Sigmoid colon (tissue), 7 donors: ENCODE data around the gene PPP1R1A. TPM values are rescaled to one million over a fixed set of nuclear protein-coding genes. Genes with fewer than 3 reads are reported as not detected.

Experiments
- DNase-seq: peaks from one replicate; pipeline ENCODE4 v3.0.0-alpha.2; 2019
- H3K27ac ChIP-seq, 4 donors: fragments of 200-600 bp; sonication (generic); one replicate each; pipeline ENCODE4 v1.5.1; 2016 to 2019; ENCODE audit warnings: mild to moderate bottlenecking in 1 of 4
- H3K27me3 ChIP-seq, 3 donors: fragments of 200-600 bp; sonication (generic); one replicate each; pipeline ENCODE4 v1.5.1; 2019; ENCODE audit warnings: mild to moderate bottlenecking in 1 of 3
- H3K36me3 ChIP-seq, 4 donors: fragments of 200-600 bp; sonication (generic); one replicate each; pipeline ENCODE4 v1.5.1; 2016 to 2019
- H3K4me1 ChIP-seq, 4 donors: fragments of 200-600 bp; sonication (generic); one replicate each; pipeline ENCODE4 v1.5.1; 2017 to 2019
- H3K4me3 ChIP-seq, 4 donors: fragments of 200-600 bp; sonication (generic); one replicate each; pipeline ENCODE4 v1.5.1; 2017 to 2019; ENCODE audit warnings: mild to moderate bottlenecking in 2 of 4, moderate library complexity in 1 of 4
- H3K9me3 ChIP-seq, 4 donors: fragments of 200-600 bp in 3 of 4; sonication (generic) in 3 of 4; one replicate each; pipeline versions ENCODE4 v1.5.1 to v1.6.1; 2013 to 2019
- EP300 ChIP-seq, 4 donors: sonication (generic); formaldehyde crosslinking; IDR thresholded peaks; one replicate each; pipeline ENCODE4 v1.6.1; 2017; ENCODE audit warnings: antibody characterized with exemption in 4 of 4
- POLR2A ChIP-seq, 2 donors: fragments of 450-650 bp; IDR thresholded peaks; one replicate each; pipeline ENCODE4 v1.6.1; 2016; ENCODE audit warnings: antibody characterized with exemption in 2 of 2, mild to moderate bottlenecking in 2 of 2, moderate library complexity in 2 of 2
- POLR2AphosphoS5 ChIP-seq, 4 donors: sonication (generic); formaldehyde crosslinking; IDR thresholded peaks; one replicate each; pipeline ENCODE4 v1.6.1; 2017; ENCODE audit warnings: antibody characterized with exemption in 4 of 4
- WGBS, 2 donors: extraction: QIAGEN DNeasy Blood & Tissue Kit; methylation state at CpG; one replicate each; pipeline ENCODE4 v1.1.7; 2013; 5-methylcytosine and 5-hydroxymethylcytosine counted together
- intact Hi-C: fragments of 100-400 bp; cut with DNase I; formaldehyde crosslinking; loops from one replicate; pipeline ENCODE4 v1.15.1; 2023
- polyA plus RNA-seq, 3 donors: library from polyadenylated mRNA; stranded (reverse); fragments of 200-250 nt; gene quantifications; one replicate each; pipeline ENCODE4 v1.2.3, GENCODE V29; 2013
- total RNA-seq, 4 donors: library from RNA; depleted of rRNA; stranded (reverse); fragments of >200 nt; gene quantifications; one replicate each; pipeline ENCODE4 v1.1.0, GENCODE V29; 2016
- TF ChIP-seq, protein P1 (sequence below), 4 experiments: fragments of 450-650 bp in 3 of 4; fragments of 200-600 bp in 1 of 4; IDR thresholded peaks; one replicate each; pipeline ENCODE4 v1.5.1; 2016 to 2019; ENCODE audit warnings: antibody characterized with exemption in 4 of 4, mild to moderate bottlenecking in 3 of 4, moderate library complexity in 2 of 4
- donor health status: healthy with polysubstance abuse.
- donor health status: Bipolar disorder and iron deficiency.
- donor health status: healthy.

PPP1R1A gene
- total and polyA plus RNA-seq, 7 donors, result 0.92 to 48.9 (median 17.5) TPM

DNA sequence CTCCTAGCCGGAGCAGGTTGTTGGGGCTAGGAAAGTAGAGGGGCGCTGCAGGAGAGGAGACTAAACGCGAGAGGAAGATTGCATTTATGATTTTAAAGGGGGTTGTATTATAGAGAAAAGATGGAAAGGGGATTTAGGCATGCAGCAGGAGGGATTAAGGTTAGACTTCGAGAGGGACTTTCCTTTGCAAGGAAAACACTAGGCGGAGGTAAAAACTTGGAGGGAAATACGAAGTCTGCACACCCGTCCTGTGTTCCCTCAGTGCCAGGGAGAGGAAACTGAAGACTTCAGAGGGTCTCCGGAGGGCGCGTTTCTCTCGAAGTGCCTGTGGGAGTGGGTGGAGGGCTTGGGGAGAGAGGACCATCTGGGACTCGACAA, 420 bp upstream of the PPP1R1A start:
- intact Hi-C loops, result no loop called here
- no peak for DNase-seq

DNA sequence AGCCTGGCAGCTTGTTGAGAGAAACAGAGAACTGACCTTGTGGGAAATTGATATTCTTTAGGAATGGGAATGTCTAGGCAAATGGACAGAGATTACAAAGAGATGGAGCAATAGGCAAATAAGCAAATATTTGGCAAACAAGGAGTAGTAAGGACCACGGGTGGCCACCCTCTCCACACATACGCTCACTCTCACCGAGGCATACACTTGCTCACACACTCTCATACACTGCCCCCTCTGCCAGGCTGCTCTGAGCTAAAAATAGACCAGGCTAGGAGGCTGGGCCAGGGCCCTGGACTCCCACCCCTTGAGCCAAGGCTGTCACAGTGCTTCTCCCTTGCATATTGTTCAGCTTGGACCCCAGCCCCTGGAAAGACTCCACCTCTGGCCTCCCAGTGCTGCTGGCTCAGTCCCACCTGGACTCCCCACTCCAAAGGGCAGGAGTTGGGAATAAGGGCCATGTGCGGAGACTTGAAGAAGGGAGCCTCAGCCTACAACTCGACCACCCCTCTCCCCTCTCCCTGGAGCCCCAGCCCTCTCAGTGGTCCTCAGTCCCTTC, 1.1 kb downstream of the PPP1R1A start:
- peak overlapping the region in 3 of 4 donors; percentile 80 to 82 (median 82) for H3K27ac ChIP-seq
- WGBS, 2 donors, result 54 to 70% methylated on average over 5 of the region's 5 CpGs

More for the DNA sequence above, 420 bp upstream of the PPP1R1A start:
- peak overlapping the region; percentile 55 to 77 (median 64) for H3K4me3 ChIP-seq
- H3K27ac ChIP-seq, result peak overlapping the region in 3 of 4 donors; percentile 80 to 82 (median 82)
- H3K36me3 ChIP-seq, result no peaks in the 10 kb centered on the region
- no peaks in the 10 kb centered on the region for H3K9me3 ChIP-seq
- WGBS, 2 donors, result 25 to 27% methylated on average over 13 of the region's 13 CpGs
- no peak for TF ChIP-seq POLR2AphosphoS5 (IDR thresholded peaks at IDR 0.05)
- TF ChIP-seq, protein P1, sequence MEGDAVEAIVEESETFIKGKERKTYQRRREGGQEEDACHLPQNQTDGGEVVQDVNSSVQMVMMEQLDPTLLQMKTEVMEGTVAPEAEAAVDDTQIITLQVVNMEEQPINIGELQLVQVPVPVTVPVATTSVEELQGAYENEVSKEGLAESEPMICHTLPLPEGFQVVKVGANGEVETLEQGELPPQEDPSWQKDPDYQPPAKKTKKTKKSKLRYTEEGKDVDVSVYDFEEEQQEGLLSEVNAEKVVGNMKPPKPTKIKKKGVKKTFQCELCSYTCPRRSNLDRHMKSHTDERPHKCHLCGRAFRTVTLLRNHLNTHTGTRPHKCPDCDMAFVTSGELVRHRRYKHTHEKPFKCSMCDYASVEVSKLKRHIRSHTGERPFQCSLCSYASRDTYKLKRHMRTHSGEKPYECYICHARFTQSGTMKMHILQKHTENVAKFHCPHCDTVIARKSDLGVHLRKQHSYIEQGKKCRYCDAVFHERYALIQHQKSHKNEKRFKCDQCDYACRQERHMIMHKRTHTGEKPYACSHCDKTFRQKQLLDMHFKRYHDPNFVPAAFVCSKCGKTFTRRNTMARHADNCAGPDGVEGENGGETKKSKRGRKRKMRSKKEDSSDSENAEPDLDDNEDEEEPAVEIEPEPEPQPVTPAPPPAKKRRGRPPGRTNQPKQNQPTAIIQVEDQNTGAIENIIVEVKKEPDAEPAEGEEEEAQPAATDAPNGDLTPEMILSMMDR (IDR thresholded peaks at IDR 0.05), result no peak
- no peak for TF ChIP-seq EP300 (IDR thresholded peaks at IDR 0.05)
- TF ChIP-seq POLR2A (IDR thresholded peaks at IDR 0.05), result no peak
- H3K4me1 ChIP-seq, result peaks cover 0 to 64% (median 60%) of the 10 kb centered on the region in 4 donors
- H3K27me3 ChIP-seq, result no peaks in the 10 kb centered on the region

DNA sequence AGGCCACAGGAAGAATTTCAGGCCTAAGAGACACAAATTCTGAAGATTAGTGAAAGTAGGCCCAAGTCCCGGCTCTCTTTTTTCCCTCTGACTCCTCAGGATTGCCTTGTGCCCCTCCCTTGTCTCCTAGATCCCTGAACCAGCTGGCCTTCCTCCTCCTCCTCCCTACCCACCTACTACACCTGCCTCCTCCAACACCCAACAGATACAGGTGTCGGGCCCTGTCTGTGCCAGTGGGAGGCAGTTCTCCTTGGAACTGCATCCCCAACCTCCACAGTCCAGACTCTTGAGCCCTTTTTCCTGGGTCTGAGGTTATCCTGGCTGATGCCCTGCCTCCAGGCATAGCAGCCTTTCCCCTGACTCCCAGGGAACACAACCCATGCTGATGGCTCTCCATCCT, 1.8 kb downstream of the PPP1R1A start:
- no peaks in the 10 kb centered on the region for H3K27me3 ChIP-seq
- TF ChIP-seq, protein P1 (IDR thresholded peaks at IDR 0.05), result no peak
- TF ChIP-seq POLR2AphosphoS5 (IDR thresholded peaks at IDR 0.05) (no peak), POLR2A (IDR thresholded peaks at IDR 0.05) (no peak), EP300 (IDR thresholded peaks at IDR 0.05) (no peak)
- no peaks in the 10 kb centered on the region for H3K9me3 ChIP-seq
- H3K27ac ChIP-seq, result peak overlapping the region; percentile 14 to 82 (median 81)
- H3K36me3 ChIP-seq, result no peaks in the 10 kb centered on the region
- H3K4me3 ChIP-seq, result no peak overlapping the region
- peaks cover 0 to 55% (median 49%) of the 10 kb centered on the region in 4 donors for H3K4me1 ChIP-seq
- intact Hi-C loops, result no loop called here
- no peak for DNase-seq
- 63 to 79% methylated on average over 2 of the region's 2 CpGs for WGBS, 2 donors

More for the DNA sequence above, 1.1 kb downstream of the PPP1R1A start:
- Histone ChIP-seq H3K9me3 (no peaks in the 10 kb centered on the region), H3K27me3 (no peaks in the 10 kb centered on the region), H3K36me3 (no peaks in the 10 kb centered on the region), H3K4me3 (peak overlapping the region; percentile 55 to 77 (median 64)), H3K4me1 (peaks cover 0 to 63% (median 57%) of the 10 kb centered on the region in 4 donors)
- peak; percentile 83 for DNase-seq
- intact Hi-C loops, result no loop called here
- TF ChIP-seq EP300 (IDR thresholded peaks at IDR 0.05) (no peak), POLR2AphosphoS5 (IDR thresholded peaks at IDR 0.05) (no peak), POLR2A (IDR thresholded peaks at IDR 0.05) (no peak)
- TF ChIP-seq, protein P1 (IDR thresholded peaks at IDR 0.05), result no peak

DNA sequence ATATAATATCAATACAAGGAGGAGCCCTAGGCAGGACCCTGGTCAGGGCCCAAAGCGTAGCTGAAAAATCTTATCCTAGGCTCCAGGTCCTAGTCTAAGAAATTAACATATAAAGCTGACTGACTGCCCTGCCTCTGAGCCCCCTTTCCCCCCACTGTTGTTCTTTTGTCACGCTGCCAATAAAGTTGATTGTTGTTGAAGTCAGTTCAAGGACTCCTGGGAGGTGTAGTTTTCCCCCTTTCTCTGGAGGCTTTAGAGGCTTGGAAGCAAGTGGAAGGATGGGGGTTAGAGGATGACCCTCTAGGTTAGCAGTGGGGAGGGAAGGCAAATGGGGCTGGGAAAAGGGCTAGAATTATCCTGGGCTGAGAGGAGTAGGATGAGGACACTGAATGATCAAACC, 3.2 kb downstream of the PPP1R1A start:
- DNase-seq, result no peak
- H3K4me1 ChIP-seq, result peaks cover 0 to 41% (median 35%) of the 10 kb centered on the region in 4 donors
- no peak for TF ChIP-seq POLR2A (IDR thresholded peaks at IDR 0.05)
- no peaks in the 10 kb centered on the region for H3K9me3 ChIP-seq
- no peaks in the 10 kb centered on the region for H3K27me3 ChIP-seq
- intact Hi-C loops, result no loop called here
- no peaks in the 10 kb centered on the region for H3K36me3 ChIP-seq
- no peak overlapping the region for H3K27ac ChIP-seq
- WGBS, 2 donors, result 85 to 90% methylated on average over 2 of the region's 2 CpGs
- no peak overlapping the region for H3K4me3 ChIP-seq

DNA sequence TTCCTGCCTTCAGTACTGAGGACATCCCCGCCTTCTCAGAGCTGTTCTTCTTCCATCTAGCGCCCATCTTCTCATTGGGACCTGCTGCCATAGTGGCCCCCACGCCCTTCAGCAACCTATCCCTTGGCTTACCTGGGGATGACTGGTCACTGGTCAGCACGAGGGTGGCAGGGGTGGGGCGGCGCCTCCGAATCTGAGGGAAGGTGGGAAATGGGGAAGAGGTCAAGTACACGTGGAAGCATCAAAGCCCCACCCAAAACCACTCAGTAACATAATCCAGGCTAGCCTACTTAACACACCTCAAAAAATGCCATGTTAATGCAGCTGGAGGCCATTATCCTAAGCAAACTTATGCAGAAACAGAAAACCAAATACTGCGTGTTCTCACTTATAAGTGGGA, 4.3 kb downstream of the PPP1R1A start:
- TF ChIP-seq POLR2A (IDR thresholded peaks at IDR 0.05) (no peak), POLR2AphosphoS5 (IDR thresholded peaks at IDR 0.05) (no peak), EP300 (IDR thresholded peaks at IDR 0.05) (no peak)
- TF ChIP-seq, protein P1 (IDR thresholded peaks at IDR 0.05), result no peak
- H3K27ac ChIP-seq, result no peak overlapping the region
- H3K27me3 ChIP-seq, result no peaks in the 10 kb centered on the region
- H3K4me1 ChIP-seq, result peaks cover 0 to 40% (median 38%) of the 10 kb centered on the region in 4 donors
- DNase-seq, result no peak
- no peaks in the 10 kb centered on the region for H3K36me3 ChIP-seq
- intact Hi-C loops, result loop anchor here (5.0 kb wide), 1 partner anchor 373 kb away; no protein-coding TSS in a partner anchor
- H3K4me3 ChIP-seq, result no peak overlapping the region
- H3K9me3 ChIP-seq, result no peaks in the 10 kb centered on the region
- WGBS, 2 donors, result 59 to 64% methylated on average over 9 of the region's 9 CpGs
